Activated CD8-positive, alpha-beta memory T cell treated with anti-CD3 and anti-CD28 coated beads, Interleukin-2, amount 10 ng/mL, durations not matched to agents 7 days and 5 days (primary cell): ENCODE data around the gene DDX31. TPM values are rescaled to one million over a fixed set of nuclear protein-coding genes. Genes with fewer than 3 reads are reported as not detected.

Source experiments
- ATAC-seq: fragments of 150-1000 bp; cut with Tn5 transposase; one replicate; pipeline ENCODE4 v1.10.0; 2021; ENCODE audit warnings: moderate library complexity
- CTCF ChIA-PET: fragments of 350-600 bp; sonication (Branson Sonifier 250); formaldehyde crosslinking; loops from one replicate; lab custom pipeline; 2021; ENCODE audit warnings: antibody characterized with exemption; lab: Charles Lee
- DNase-seq: peaks from one replicate; pipeline ENCODE4 v3.0.0-alpha.2; 2020
- H3K27ac Mint-ChIP-seq: one replicate; pipeline ENCODE4 v1.8.0; 2021; ENCODE audit warnings: mild to moderate bottlenecking, mixed read lengths
- H3K27me3 Mint-ChIP-seq: one replicate; pipeline ENCODE4 v1.8.0; 2021; ENCODE audit warnings: mixed read lengths
- H3K36me3 Mint-ChIP-seq: one replicate; pipeline ENCODE4 v1.8.0; 2021; ENCODE audit warnings: mild to moderate bottlenecking, mixed read lengths
- H3K4me1 Mint-ChIP-seq: one replicate; pipeline ENCODE4 v1.8.0; 2021; ENCODE audit warnings: mixed read lengths
- H3K4me3 Mint-ChIP-seq: one replicate; pipeline ENCODE4 v1.8.0; 2021; ENCODE audit warnings: mild to moderate bottlenecking, moderate library complexity, mixed read lengths
- H3K9me3 Mint-ChIP-seq: one replicate; pipeline ENCODE4 v1.8.0; 2022; ENCODE audit warnings: low read depth, mixed read lengths
- total RNA-seq, 2 experiments: library from RNA; stranded (reverse); gene quantifications; one replicate each; pipeline ENCODE4 v1.2.3, GENCODE V29; 2021

Gene DDX31
- total RNA-seq, 2 experiments from 2014 or later: 14.6 to 19.6 TPM

DNA sequence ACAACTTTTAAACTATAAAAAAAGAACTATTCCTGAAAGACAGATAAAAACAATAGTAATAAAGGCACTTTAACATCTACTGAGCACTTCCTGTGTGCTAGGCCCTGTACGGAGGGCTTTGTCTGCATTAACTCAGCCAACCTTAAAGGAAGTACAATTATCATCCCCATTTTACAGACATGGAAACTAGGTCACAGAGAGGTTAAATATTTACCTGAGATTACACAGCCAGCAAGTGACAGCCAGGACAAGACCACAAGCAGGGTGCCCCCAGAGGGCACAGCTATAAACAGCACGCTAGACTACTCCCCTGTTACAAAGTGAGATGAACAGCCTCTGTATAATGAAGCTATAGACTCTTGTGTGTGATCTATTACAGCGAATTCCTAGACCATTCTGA, 25.5 kb downstream of the DDX31 start:
- CTCF ChIA-PET: interaction anchor here (0.8 to 1.6 kb wide), 2 partner anchors 28 to 125 kb away, joined by 3 to 4 read pairs; no protein-coding TSS in a partner anchor
- ATAC-seq (peak; percentile 61), DNase-seq (no peak)
- Mint-ChIP-seq H3K27ac (no peak overlapping the region), H3K4me1 (peaks cover 2% of the 10 kb centered on the region), H3K4me3 (no peak overlapping the region), H3K9me3 (no peaks in the 10 kb centered on the region), H3K36me3 (peaks cover 13% of the 10 kb centered on the region), H3K27me3 (no peaks in the 10 kb centered on the region)

DNA sequence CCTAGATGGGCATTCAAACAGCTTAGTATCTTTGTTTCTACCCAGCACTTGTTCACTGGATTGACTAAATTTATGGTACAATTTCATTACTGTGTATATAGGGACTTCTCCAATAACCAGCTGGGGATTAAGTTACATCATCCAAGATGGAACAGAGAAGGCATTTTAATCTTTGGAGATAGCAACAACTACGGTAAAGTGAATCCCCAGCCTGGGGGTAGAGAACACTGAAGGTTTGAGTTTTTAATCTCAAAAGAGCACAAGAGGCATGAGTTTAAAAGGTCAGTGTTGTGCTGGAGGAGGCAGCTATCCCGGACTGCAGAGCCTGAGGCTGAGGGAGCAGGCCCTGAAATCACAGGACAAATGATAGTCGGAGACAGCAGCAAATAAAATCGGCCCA, 28.6 kb downstream of the DDX31 start:
- Mint-ChIP-seq H3K27ac (no peak overlapping the region), H3K9me3 (no peaks in the 10 kb centered on the region), H3K4me1 (peaks cover 2% of the 10 kb centered on the region), H3K27me3 (no peaks in the 10 kb centered on the region), H3K36me3 (peaks cover 9% of the 10 kb centered on the region), H3K4me3 (no peak overlapping the region)
- no peak for ATAC-seq
- CTCF ChIA-PET: no interaction called here
- no peak for DNase-seq

DNA sequence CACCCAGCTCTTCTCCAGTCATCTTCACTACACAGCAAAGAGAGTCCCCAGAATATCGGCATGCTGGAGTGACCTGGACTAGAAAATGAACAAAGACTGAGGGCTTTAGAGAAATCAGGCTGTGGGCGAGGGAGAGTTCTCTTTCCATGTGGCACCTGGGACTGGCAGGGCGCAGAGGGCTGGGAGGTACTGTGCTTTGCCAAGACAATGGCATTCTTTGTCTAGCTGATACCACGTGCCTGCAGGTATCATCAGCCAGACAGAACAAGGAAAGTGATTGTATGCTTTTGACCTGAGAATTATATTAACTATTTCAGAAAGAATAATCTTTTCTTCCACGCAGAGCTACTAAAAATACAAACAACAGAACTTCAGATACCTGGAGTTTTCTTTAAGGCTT, 30.5 kb downstream of the DDX31 start:
- no peak for ATAC-seq
- no peaks in the 10 kb centered on the region for H3K9me3 Mint-ChIP-seq
- no peaks in the 10 kb centered on the region for H3K36me3 Mint-ChIP-seq
- CTCF ChIA-PET: no interaction called here
- no peak overlapping the region for H3K4me3 Mint-ChIP-seq
- no peak for DNase-seq
- H3K4me1 Mint-ChIP-seq: peaks cover 2% of the 10 kb centered on the region
- no peaks in the 10 kb centered on the region for H3K27me3 Mint-ChIP-seq
- H3K27ac Mint-ChIP-seq: no peak overlapping the region

DNA sequence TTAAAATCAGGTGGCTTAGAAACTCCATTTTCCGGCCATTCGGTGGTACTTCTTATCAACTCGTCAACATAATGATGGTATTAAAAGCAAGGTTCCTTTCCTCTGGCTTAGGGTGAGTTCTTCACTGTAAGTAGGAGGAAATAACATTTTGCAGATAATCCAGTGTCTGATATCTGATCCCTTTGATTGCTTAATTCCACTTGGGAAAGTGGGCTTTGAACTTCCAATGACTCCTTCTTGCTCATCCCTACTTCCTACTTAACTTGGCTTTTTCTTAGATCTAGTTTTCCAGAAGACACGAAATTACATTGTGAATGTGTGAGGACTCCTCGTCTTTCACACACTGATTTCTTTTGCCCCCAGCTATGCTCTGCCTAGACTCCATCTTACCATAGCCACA, 31.5 kb downstream of the DDX31 start:
- Mint-ChIP-seq H3K9me3 (no peaks in the 10 kb centered on the region), H3K36me3 (peaks cover 1% of the 10 kb centered on the region)

DNA sequence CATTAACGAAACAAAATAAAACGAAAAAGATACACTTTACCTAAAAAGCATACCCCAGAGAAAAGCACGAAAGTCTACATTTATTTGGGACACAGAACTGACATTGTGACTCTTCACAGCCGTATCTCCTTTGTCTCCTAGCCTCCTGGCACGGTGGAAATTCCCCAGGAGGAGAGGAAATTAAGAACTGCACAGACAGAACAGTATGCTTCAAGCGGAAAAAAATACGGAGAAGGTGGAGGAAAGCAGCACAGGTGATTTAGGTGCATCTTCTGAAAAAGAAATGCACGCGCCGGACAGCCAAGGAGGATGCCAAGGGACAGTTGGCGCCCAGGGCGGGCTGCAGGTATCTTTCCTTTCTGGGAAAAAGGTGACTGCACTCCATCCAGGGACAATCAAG, 32.0 kb downstream of the DDX31 start:
- H3K4me1 Mint-ChIP-seq: no peaks in the 10 kb centered on the region
- H3K27me3 Mint-ChIP-seq: no peaks in the 10 kb centered on the region
- DNase-seq (no peak), ATAC-seq (no peak)
- H3K4me3 Mint-ChIP-seq: no peak overlapping the region
- no peak overlapping the region for H3K27ac Mint-ChIP-seq
- no peaks in the 10 kb centered on the region for H3K9me3 Mint-ChIP-seq
- H3K36me3 Mint-ChIP-seq: peaks cover 1% of the 10 kb centered on the region
- CTCF ChIA-PET: no interaction called here

More for the DNA sequence above, 31.5 kb downstream of the DDX31 start:
- no peak overlapping the region for H3K27ac Mint-ChIP-seq
- no peaks in the 10 kb centered on the region for H3K4me1 Mint-ChIP-seq
- ATAC-seq (no peak), DNase-seq (no peak)
- CTCF ChIA-PET: no interaction called here
- no peak overlapping the region for H3K4me3 Mint-ChIP-seq
- no peaks in the 10 kb centered on the region for H3K27me3 Mint-ChIP-seq

DNA sequence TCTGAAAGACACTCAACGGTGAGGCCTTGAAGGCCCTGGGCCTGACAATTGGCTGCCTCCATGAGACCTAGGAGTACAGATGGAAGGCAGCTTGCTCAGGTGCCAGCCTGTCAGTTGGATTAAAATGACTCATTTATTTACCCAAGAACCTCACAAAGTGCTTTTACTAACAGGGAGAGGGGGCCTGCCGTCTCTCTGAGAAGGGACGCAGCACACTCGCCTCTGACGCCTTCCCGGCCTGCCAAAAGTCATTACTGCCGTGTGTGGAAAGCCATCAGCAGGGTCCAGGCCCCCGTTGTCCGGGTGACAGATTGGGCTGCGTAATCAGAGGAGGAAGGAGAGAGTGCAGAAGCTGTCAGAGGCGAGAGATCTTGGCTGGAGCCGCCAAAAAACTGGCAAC, 32.4 kb downstream of the DDX31 start:
- ATAC-seq: no peak
- no peaks in the 10 kb centered on the region for H3K9me3 Mint-ChIP-seq
- H3K36me3 Mint-ChIP-seq: peaks cover 1% of the 10 kb centered on the region
- H3K27ac Mint-ChIP-seq: no peak overlapping the region
- DNase-seq: no peak
- H3K27me3 Mint-ChIP-seq: no peaks in the 10 kb centered on the region
- CTCF ChIA-PET: interaction anchor here (1.9 kb wide), 1 partner anchor 12 kb away, joined by 4 read pairs; no protein-coding TSS in a partner anchor
- no peak overlapping the region for H3K4me3 Mint-ChIP-seq
- H3K4me1 Mint-ChIP-seq: no peaks in the 10 kb centered on the region

DNA sequence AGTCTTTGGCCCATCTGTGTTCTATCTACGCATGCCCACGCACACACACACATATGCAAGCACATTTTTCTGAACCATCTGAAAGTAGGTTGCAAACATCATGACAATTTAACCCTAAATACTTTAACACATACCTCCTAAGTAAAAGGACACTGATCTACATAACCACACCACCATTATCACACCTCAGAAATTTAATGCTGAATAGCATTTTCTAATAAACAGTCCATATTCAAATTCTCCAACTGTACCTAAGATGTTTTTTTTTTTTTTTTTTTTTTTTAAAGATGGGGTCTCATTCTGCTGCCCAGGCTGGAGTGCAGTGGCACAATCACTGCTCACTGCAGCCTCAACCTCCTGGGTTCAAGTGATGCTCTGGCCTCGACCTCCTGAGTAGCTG, 35.5 kb downstream of the DDX31 start:
- H3K36me3 Mint-ChIP-seq: peaks cover 9% of the 10 kb centered on the region
- no peaks in the 10 kb centered on the region for H3K9me3 Mint-ChIP-seq

DNA sequence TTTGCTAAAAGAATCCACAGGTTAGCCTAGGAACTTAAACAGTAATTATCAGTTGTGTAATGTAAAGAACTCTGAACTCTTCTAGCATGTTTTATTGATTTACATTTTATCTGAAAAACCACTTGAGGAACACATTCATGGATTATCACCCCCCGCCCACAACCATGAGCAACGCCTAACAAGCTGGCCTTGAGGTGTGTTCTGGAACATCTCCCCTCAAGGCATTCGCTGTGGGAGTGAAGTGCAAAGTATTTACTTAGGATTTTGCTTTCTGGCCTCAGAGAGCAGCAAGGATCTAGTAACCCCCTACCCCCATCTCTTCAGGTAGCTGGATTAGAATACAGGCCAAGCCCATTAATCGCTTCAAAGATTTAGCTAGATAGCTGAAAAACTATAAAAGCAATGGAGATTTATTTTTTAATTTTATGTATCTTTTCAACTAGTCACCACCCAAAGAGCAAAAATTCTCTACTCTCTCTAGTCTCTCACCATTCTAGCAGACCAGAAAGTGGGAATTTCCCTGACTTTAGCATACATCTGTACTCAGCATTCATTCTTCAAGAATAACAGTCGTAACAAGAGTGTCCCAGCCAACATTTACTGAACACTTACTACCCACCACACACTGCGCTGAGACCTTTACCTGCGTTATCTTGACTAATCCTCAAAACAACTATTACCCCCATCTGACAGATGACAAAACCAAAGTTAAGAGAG, 37.2 kb downstream of the DDX31 start:
- H3K27ac Mint-ChIP-seq: no peak overlapping the region

More for the DNA sequence above, 35.5 kb downstream of the DDX31 start:
- H3K27ac Mint-ChIP-seq: no peak overlapping the region
- peaks cover under 1% of the 10 kb centered on the region for H3K4me1 Mint-ChIP-seq
- H3K27me3 Mint-ChIP-seq: no peaks in the 10 kb centered on the region
- CTCF ChIA-PET: no interaction called here
- ATAC-seq: no peak
- no peak for DNase-seq
- no peak overlapping the region for H3K4me3 Mint-ChIP-seq

DNA sequence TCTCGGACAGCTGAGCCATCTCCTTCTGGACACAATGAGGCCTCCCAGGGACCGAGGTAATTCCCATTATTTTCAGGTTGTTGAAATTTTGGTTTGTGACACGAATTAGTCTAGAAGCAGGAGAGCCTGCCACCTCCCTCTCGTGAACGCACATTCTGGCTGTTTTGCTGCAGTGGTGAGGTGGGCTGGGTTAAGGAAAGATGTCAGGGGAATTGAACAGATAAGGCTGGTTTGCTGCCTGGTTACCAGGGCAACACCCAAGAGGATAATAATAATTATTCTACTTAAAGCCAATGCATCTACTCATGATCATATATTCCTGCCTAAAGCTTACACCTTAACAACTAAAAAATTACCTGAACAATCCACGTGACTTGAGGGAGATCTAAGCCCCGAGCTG, 38.1 kb downstream of the DDX31 start:
- H3K36me3 Mint-ChIP-seq: peaks cover 13% of the 10 kb centered on the region
- H3K27me3 Mint-ChIP-seq: no peaks in the 10 kb centered on the region
- H3K4me3 Mint-ChIP-seq: no peak overlapping the region
- ATAC-seq (no peak), DNase-seq (no peak)
- H3K9me3 Mint-ChIP-seq: no peaks in the 10 kb centered on the region
- H3K27ac Mint-ChIP-seq: no peak overlapping the region
- CTCF ChIA-PET: no interaction called here
- peaks cover 2% of the 10 kb centered on the region for H3K4me1 Mint-ChIP-seq

More for the DNA sequence above, 37.2 kb downstream of the DDX31 start:
- Mint-ChIP-seq H3K36me3 (peaks cover 13% of the 10 kb centered on the region), H3K4me3 (no peak overlapping the region), H3K4me1 (peaks cover 2% of the 10 kb centered on the region), H3K9me3 (no peaks in the 10 kb centered on the region), H3K27me3 (no peaks in the 10 kb centered on the region)
- ATAC-seq: no peak
- no peak for DNase-seq
- CTCF ChIA-PET: no interaction called here

DNA sequence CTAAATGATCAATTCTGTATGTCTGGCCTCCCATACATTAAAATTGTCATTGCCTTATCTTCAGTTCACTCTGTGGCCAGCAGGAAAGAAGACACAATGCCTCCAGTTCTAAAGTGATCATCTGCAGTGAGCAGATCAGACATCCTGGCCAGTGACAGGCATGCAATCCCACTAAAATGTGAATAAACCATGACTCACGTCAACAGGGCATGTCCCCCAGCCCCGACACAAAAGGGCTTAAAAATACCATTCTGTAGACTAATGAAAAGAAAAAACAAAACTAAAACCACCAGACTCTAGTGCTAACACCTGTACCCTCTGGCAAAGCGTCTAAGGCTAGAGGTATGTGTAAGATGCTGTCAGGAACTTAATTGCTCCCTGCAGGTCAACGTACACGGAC, 38.5 kb downstream of the DDX31 start:
- DNase-seq: no peak
- Mint-ChIP-seq H3K27ac (no peak overlapping the region), H3K4me3 (no peak overlapping the region), H3K27me3 (no peaks in the 10 kb centered on the region), H3K36me3 (peaks cover 13% of the 10 kb centered on the region), H3K4me1 (peaks cover 2% of the 10 kb centered on the region), H3K9me3 (no peaks in the 10 kb centered on the region)
- ATAC-seq: no peak
- CTCF ChIA-PET: no interaction called here

DNA sequence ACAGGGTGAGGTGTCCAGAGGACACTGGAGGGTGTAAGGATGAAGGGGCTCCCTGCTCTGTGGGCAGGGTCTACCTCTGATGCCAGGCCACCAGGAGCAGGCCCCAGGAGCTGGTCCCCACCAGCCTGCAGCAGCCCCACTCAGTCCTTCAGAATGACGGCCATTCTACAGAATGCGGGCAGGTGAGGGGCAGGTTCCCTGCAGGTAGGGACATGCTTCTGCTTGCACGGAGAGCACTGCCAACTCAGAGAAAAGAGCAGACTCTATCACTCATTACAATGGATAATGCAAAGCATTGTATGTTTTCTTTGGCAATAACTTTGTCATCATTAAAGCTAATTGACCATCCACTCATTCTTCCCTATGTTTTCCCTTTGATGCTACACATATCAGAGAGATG, 39.0 kb downstream of the DDX31 start:
- Mint-ChIP-seq H3K27ac (no peak overlapping the region), H3K9me3 (no peaks in the 10 kb centered on the region), H3K4me1 (peaks cover 2% of the 10 kb centered on the region), H3K27me3 (no peaks in the 10 kb centered on the region), H3K36me3 (peaks cover 13% of the 10 kb centered on the region), H3K4me3 (no peak overlapping the region)
- no peak for ATAC-seq
- CTCF ChIA-PET: no interaction called here
- no peak for DNase-seq

DNA sequence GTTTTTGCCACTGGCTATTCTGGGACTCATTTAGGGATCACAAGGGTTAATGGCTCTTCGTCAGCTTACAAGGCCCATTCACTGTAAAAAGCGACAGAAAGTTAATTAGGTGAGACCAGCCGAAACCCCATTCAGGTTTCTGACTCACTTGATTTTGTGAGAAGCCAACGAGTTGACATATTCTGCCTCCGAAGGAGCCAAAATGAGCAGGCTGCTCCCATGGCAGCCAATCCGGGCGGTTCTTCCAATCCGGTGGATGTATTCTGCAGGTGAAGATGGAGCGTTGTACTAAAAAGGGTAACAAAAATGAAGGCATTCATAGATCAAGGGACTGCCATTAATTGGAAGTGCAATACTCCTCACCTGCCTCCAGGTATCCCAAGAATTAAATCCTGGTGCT, 39.7 kb downstream of the DDX31 start:
- ATAC-seq (no peak), DNase-seq (no peak)
- no peak overlapping the region for H3K4me3 Mint-ChIP-seq
- H3K4me1 Mint-ChIP-seq: peaks cover 2% of the 10 kb centered on the region
- H3K27me3 Mint-ChIP-seq: no peaks in the 10 kb centered on the region
- H3K27ac Mint-ChIP-seq: no peak overlapping the region
- H3K9me3 Mint-ChIP-seq: no peaks in the 10 kb centered on the region
- CTCF ChIA-PET: no interaction called here
- peaks cover 15% of the 10 kb centered on the region for H3K36me3 Mint-ChIP-seq

DNA sequence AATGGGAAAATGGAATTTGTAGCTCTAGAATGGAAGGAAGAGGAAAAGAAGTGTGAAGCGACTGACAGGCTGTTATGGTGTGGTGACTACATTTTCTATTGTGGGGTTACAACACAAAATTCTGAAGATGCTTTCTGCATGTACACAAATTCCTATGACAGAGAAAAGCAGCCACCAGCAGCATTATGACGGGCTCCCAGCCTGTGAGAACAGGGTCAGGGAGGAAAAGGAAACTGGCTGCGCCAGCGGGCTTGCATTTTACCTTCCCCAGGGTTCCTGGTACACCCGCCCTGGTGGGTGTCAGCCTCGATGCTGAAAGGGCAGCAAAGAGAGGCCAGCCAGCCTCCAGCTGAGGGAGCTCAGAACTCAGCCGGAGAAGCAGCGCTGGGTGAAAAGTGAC, 41.0 kb downstream of the DDX31 start:
- CTCF ChIA-PET: no interaction called here

DNA sequence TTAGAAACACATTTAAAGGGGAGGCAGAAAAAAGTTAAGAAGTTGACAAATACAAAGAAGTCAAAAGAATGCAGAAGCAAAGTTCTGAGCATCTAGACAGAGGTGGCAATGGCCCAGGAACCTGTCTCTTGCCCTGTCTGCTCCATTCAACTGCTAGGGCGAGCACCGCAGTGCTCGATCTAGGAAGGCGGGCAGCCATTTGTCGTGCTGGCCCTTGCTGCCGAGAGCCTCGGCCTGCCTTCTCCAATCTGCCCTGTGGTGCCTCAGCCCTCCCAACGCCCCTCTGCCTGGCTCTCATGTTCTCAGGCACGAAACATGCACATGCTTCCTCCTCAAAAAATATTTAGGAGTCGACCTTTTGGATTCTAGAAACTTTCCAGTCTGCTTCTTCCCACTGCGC, 42.2 kb downstream of the DDX31 start:
- no peak for ATAC-seq

More for the DNA sequence above, 41.0 kb downstream of the DDX31 start:
- DNase-seq: no peak
- Mint-ChIP-seq H3K27me3 (no peaks in the 10 kb centered on the region), H3K9me3 (no peaks in the 10 kb centered on the region), H3K27ac (no peak overlapping the region), H3K36me3 (peaks cover 15% of the 10 kb centered on the region), H3K4me3 (no peak overlapping the region), H3K4me1 (peaks cover 2% of the 10 kb centered on the region)
- ATAC-seq: no peak

More for the DNA sequence above, 42.2 kb downstream of the DDX31 start:
- H3K27me3 Mint-ChIP-seq: no peaks in the 10 kb centered on the region
- H3K4me3 Mint-ChIP-seq: no peak overlapping the region
- H3K36me3 Mint-ChIP-seq: peaks cover 16% of the 10 kb centered on the region
- CTCF ChIA-PET: no interaction called here
- peaks cover 2% of the 10 kb centered on the region for H3K4me1 Mint-ChIP-seq
- DNase-seq: no peak
- H3K27ac Mint-ChIP-seq: no peak overlapping the region
- no peaks in the 10 kb centered on the region for H3K9me3 Mint-ChIP-seq
